UCSD-AML1 (cell line): ENCODE measurements around the gene KRT27.

Source experiments
- DNase-seq: peaks from one replicate; lab custom pipeline; 2025; ENCODE audit not compliant: unreplicated experiment; lab: John Stamatoyannopoulos, UW

The KRT27 gene

DNA sequence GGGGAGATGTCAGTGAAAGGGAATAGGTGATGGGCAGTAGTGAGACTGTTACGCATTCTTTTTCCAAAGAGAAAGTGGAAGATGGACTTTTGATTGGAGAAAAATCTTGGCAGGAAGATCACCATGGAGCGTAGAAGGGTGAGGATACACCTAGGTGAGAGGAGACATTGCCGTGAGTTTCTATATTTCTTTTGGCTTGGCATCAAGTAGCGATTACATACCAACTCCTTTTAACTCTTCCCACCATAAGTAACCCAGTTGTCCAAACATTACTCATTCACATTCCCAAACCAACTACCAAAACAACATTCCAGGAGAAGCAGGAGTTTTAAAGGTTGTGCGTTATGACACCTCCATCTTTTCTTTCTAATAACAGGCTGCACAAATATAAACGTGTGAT lies 28.1 kb upstream of the KRT27 start:
- no peak for DNase-seq

DNA sequence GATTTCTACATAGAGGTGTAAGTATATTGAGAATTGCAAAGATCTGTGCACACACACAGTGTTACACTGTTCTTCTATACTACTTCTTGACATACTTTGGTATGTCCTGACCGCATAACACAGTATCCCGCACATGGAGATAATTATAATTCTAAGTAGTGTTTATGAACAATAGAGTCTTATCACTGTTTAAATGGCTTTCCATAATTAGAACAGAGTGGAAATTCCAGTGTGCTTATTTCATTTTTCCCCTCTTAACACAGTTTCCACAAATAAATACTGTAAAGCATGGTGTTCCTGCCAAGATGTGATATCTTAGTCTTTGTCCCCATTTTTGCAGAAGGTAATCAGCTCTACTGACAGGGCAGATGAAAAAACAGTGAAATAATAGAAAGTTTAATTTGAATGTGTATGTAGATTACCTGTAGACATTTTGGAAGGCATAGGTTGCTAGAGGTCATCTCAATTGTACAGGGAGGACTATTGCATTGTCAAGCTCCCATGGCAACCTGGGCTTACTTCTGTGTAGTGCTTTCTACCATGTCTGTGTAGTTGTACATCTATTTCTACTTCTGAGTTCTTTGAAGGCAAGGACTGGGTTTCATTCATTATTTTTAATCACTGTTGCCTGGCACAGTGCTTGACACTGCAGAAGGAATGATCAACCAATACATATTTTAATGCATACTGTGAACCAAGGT lies 27.5 kb upstream of the KRT27 start:
- DNase-seq: no peak

- no peak for DNase-seq
These were observed 23.8 kb upstream of the KRT27 start for GRCh38 chr17:40806131-40806530.

GRCh38 chr17:40803617-40804082 lies 21.3 kb upstream of the KRT27 start:
- peak; percentile 65 for DNase-seq

DNA sequence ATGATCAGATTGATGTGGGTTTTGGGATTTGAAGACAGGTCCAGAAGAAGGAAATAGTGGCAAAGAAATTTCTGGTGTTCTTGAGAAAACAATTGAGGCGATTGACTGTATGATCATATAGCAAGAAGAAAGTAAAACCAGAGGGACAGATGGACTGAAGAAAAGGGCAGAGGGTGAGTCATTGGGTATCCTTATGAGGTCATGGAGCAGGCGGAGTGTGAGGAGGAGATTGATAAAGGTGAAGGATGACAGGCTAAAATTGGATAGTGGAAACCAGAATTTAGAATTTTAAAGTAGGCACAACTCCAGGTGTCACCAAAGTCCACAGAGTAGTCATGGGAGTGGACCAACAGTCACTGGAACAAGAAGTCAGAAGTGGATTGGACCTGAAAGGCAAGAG lies 18.8 kb upstream of the KRT27 start:
- no peak for DNase-seq

DNA sequence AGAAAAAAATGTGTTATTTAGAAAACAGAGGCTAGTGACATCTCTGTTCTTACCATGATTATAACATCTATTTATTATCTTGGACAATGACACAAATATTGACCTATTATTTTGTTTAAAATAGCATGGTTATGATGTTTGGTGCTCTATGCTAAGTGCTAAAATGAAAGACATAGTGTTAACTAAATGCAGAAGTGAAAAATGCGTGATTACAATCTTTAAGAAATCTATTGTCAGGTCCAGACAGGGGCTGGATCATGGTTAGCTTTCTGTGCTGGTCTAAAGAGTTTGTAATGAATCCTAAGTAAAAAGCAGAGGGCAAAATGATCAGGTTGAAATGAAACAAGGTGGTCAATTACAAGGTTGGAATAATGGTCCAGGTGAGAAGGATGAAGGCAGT lies 18.0 kb upstream of the KRT27 start:
- no peak for DNase-seq

DNA sequence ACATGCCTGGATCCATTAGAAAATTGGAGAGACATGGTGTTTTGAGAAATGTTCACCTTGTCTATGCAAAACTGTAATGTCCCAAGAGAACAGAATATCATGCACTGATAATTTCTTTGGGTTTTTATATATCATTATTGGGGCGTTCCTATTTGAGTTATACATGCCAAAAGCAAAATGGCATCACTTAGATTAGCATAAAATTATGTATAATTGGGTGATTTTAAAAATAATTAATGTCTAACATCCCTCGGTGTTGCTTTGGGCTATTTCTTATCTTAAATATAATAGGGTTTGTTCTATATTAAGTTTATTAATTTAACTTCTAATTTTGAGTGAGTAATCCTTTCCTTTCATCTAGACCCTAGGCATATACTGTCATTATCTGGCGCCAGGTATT lies 17.5 kb upstream of the KRT27 start, which contains the start of gene KRT28:
KRT28 (minus strand) TSS at position 101 of the 400 bp plus-strand sequence; CDS start at position 35, 66 bp downstream.
- DNase-seq: no peak

DNA sequence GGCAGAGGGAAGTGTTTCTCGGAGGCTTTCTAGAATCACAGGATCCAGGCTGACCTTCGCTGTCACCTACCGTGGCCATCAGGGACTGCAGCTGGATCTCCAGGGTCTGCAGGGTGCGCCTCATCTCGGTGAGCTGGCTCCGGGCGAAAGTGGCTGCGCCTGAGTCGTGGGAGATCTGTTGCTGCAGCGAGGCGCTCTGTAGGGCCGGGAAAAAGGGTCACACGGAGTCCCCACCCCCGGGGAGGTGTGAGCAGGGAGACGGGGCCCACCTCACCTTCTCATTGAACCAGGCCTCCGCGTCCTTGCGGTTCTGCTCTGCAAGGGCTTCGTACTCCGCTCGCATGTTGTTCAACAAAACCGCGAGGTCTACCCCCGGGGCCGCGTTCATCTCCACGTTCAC lies 14.5 kb upstream of the KRT27 start:
- DNase-seq: no peak

DNA sequence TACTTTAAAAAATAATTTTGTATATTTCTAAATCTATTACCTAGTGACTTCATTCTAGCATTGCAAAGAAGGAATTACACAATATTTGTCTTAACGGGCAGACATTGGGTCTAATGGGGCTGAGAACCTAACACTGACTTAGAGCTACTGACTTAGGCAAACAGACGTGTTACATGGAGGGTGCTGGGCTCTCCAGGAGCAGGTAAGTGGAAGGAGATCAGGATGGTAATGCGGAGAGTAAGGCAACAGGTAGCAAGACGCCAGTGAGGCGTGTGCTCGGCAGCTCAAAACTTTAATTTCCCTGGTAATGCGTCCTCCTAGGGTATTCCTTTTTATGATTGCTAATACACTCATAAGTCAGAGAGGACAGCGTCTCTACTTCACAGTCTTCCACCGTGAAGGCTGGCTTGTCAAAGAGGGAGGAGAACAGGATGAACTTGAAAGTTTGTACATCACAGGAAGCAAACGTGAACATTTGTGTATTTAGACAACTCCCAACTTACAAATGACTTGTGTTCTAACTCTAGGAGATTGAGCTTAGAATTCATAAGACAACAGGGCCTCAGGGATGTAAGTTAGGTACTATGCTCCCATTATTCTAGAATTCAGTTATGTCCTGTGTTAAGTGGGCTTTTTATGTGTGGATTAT lies 12.8 kb upstream of the KRT27 start:
- DNase-seq: no peak

DNA sequence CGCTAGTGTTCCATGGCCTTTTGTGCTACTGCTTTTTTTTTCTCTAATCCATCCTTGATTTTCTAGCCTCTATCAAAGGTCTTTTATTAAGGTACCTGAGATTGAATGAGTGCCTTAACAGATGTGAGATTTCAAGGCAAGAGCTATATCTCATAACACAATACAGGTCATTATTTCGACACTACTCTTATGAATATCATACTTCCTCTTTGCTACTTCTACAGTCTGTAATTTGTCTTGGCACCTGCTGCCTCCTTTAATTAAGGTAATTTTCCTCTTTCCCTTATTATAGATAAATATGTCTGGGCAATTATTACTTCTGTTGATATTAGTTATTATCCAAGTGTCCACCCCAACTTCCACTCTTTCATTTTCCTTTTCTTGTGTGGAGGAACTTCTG lies 12.1 kb upstream of the KRT27 start:
- DNase-seq: no peak

DNA sequence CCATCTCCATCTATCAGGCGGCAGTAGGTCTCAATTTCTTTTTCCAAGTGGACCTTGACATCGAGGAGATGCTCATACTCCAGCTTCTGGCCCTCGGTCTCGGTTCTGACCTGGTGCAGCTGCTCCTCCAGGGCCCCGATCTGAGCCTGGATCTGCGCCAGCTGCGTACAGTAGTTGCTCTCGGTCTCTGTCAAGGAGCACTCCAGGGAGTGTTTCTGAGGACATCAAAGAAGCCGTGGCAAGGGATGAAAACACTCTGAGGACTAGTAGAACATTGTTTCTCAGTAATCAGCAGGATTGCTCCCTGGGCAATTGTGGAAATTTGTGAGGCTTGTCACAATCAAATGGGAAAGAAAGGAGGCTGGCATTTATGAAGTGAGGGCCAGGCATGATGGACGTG lies 11.5 kb upstream of the KRT27 start:
- no peak for DNase-seq

- DNase-seq: no peak
These were observed 9.6 kb upstream of the KRT27 start for GRCh38 chr17:40791787-40792436.

DNA sequence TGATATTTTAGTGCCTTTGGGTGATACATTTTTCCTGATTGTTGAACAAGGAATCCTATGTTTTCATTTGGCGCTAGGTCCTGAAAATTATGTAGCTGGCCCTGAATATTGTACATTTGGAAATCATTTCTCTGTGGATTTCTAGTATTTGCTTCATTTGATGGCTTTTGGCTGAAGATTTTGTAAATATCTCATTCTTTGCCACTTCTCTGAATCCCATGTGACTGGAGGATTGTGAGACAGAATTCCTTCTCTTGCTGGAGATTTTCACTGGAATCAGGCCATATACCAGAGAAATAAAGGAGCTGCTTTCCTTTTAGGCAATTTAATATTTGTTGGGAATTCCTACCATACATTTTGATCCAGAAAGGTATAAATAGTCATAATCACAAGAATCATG lies 8.8 kb upstream of the KRT27 start:
- no peak for DNase-seq

GRCh38 chr17:40779181-40779909 lies 3.0 kb downstream of the KRT27 start:
- DNase-seq: no peak

DNA sequence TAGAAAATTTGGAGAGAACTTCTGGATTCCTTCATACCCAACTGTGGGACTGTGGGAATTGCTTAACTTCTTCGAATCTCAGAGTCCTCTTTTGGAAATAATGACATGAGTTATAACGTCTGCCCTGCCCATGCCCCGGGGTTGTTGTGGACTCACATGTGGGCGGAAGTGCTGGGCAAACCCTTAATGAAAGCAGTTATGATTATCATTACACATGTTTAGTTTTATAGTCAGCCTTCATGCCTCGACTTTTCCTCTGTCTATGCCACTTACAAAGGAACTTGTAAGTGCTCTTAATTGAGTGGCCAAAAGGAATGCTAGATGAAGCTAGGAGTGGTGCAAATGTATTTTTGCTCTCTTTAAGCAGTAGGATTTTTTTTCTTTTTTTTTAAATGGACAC lies 3.9 kb downstream of the KRT27 start:
- no peak for DNase-seq

GRCh38 chr17:40777971-40778370 lies 4.4 kb downstream of the KRT27 start:
- no peak for DNase-seq

DNA sequence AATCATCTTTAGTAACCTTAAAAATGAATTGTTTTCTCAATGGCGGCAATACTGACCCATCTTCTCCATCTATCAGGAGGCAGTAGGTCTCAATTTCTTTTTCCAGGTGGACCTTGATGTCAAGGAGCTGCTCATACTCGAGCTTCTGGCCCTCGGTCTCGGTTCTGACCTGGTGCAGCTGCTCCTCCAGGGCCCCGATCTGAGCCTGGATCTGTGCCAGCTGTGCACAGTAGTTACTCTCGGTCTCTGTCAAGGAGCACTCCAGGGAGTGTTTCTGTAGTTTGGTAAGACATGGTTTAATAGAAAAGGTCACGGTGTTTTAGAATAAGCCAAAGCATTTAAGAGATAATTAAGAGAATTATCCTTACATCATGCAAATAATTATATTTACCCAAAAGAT lies 4.9 kb downstream of the KRT27 start:
- no peak for DNase-seq

DNA sequence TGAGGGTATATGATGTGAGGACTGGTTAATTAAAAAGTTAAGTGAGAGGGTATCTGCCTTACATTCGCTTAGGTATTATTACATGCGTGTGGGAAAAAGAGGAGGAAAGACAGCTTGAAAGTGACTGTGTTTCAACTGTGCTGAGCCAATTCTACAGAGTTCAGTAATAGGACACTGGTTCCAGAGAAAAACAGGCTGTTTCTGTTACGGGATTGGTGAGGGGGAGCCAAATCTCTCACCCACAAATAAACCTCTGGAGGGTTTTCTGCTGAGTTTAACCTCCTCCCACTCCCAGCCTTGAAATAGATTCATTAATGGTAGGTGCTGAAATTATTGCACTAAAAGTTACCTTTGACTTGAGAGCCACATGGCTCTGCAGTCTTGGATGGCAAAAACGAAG lies 6.4 kb downstream of the KRT27 start:
- no peak for DNase-seq

DNA sequence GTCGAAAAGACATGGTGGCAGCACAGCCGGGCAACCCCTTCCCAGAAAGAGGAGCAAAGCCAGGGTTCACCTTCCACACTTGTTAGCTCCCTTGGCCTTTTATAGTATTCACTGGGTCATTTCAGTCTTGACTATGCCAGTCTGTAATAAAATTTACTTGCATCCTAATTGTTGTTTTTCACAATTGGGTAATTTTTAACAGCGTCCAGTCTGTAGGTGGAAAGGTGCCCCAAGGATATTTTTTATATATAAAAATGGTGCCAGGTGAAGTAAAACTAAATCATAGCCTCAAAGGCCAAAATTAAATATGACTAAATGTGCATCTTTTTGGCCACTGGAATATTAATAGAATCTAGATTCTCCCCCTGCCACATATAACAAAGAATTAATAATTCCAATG lies 10.2 kb downstream of the KRT27 start, which contains the start of gene KRT26:
KRT26 (minus strand) TSS at position 101 of the 400 bp plus-strand sequence; CDS start at position 13, 88 bp downstream.
- no peak for DNase-seq

DNA sequence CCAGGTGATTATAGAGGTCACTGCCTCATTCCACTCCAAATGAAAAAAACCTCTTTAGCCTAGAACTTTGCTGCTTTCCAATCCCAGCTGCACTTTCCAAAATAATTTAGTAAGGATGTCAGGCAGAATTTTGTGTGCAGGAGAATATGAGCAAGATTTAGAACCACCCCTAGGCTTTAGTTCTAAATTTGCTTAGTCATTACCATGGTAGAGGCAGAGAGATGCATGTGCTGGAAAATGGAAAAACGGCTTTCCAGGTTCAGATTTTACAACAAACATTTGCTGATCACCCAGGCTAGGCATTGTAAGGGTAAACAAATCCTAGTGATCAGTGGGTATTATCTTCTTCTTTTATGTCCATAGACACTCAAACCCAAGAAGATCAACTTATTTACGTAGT lies 16.7 kb downstream of the KRT27 start:
- no peak for DNase-seq

DNA sequence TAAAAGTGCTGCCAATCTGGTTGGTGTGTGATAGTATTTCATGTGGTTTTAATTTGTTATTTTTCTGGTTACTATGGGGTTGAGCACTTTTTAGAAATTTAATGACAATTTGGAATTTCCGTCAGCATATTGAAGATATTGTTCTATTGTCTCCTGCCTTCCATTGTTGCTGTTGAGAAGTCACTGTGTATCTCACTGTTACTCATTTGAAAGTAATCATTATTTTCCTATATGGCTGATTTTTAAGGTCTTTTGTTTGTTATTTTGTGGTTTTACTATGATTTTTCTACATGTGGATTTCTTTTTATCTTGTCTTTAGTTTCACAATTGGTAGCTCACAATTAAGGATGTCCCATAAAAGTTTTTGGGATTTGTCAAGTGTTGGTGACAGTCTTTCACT lies 18.6 kb downstream of the KRT27 start:
- no peak for DNase-seq
